GM21723 (cell line): ENCODE data around the gene SYCP2.

ENCODE experiments used
- ATAC-seq: cut with Tn5 transposase; IDR thresholded peaks from one replicate; pipeline ENCODE4 v1.9.1; 2021; ENCODE audit warnings: mild to moderate bottlenecking, moderate library complexity; ENCODE audit not compliant: unreplicated experiment

The SYCP2 gene

GRCh38 chr20:59942245-59942644 lies 8.8 kb upstream of the SYCP2 start:
- no peak for ATAC-seq

- ATAC-seq: no peak
Measured at GRCh38 chr20:59940956-59941294, 7.5 kb upstream of the SYCP2 start.

- ATAC-seq: peak; percentile 92
Measured at GRCh38 chr20:59940129-59940955, 6.9 kb upstream of the SYCP2 start, which contains the start of the genes FAM217B and PPP1R3D. Gene FAM217B (plus strand): TSS chr20:59940389. CDS start chr20:59943944, 3,555 bp downstream. Gene PPP1R3D (minus strand): TSS chr20:59940305. CDS start chr20:59939931, 374 bp downstream.

GRCh38 chr20:59939879-59940128 lies 6.4 kb upstream of the SYCP2 start:
- peak; percentile 39 for ATAC-seq

- peak; percentile 39 for ATAC-seq
Measured at GRCh38 chr20:59939052-59939878, 5.8 kb upstream of the SYCP2 start.

- ATAC-seq: no peak
Measured at GRCh38 chr20:59938696-59939051, 5.2 kb upstream of the SYCP2 start.

- ATAC-seq: no peak
Measured at GRCh38 chr20:59938221-59938620, 4.8 kb upstream of the SYCP2 start.

- ATAC-seq: no peak
Measured at GRCh38 chr20:59937150-59937549, 3.7 kb upstream of the SYCP2 start.

GRCh38 chr20:59936409-59936808 lies 3.0 kb upstream of the SYCP2 start:
- ATAC-seq: no peak

- no peak for ATAC-seq
Measured at GRCh38 chr20:59935457-59936185, 2.2 kb upstream of the SYCP2 start.

GRCh38 chr20:59933849-59934585 lies 580 bp upstream of the SYCP2 start:
- ATAC-seq: peak; percentile 89

GRCh38 chr20:59932616-59933295 lies 681 bp downstream of the SYCP2 start:
- ATAC-seq: no peak

- no peak for ATAC-seq
Measured at GRCh38 chr20:59931511-59932312, 1.7 kb downstream of the SYCP2 start.

GRCh38 chr20:59925899-59926298 lies 7.5 kb downstream of the SYCP2 start:
- no peak for ATAC-seq

- ATAC-seq: no peak
Measured at GRCh38 chr20:59925359-59925758, 8.1 kb downstream of the SYCP2 start.

- no peak for ATAC-seq
Measured at GRCh38 chr20:59923514-59923913, 9.9 kb downstream of the SYCP2 start.

GRCh38 chr20:59920944-59921343 lies 12.5 kb downstream of the SYCP2 start:
- ATAC-seq: no peak

- no peak for ATAC-seq
Measured at GRCh38 chr20:59912609-59913008, 20.8 kb downstream of the SYCP2 start.

GRCh38 chr20:59911041-59911440 lies 22.4 kb downstream of the SYCP2 start:
- no peak for ATAC-seq

- ATAC-seq: no peak
Measured at GRCh38 chr20:59908855-59909254, 24.6 kb downstream of the SYCP2 start.
